ENCODE data around the gene ITGA3.
A peak's percentile ranks its signal among the peaks of the same experiment; 100 is the strongest.

ITGA3 gene

DNA sequence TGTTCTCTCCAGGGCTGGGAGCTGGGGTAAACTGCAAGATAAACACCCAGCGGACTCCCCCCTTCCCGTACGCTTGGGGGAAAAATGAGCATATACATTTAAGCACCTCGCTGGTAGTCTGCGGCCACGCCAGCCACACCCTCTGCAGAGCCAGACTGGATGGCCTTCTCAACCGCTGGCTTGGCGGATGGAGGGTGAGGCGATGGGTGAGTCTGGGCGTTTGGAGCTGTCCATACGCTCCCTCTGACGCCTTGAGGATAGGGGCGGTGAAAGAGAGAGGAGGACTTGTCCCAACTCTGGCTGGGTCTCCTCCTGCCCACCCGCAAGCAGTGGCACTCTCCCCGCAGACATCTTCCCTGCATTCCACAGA is 1.0 kb downstream of the ITGA3 start:
- no peaks in the 10 kb centered on the region for H3K9me3 ChIP-seq (ENCODE audit: control insufficient read depth, low read length)
- H3K79me2 ChIP-seq = no peaks in the 10 kb centered on the region
- no peaks in the 10 kb centered on the region for H3K27me3 ChIP-seq (ENCODE audit: control insufficient read depth, insufficient read depth, low read length)
- peak overlapping the region; percentile 87 for H3K4me2 ChIP-seq (ENCODE audit: low read length)
- H3K36me3 ChIP-seq (ENCODE audit: control insufficient read depth, insufficient read depth, low read length) = no peaks in the 10 kb centered on the region
- H3K27ac ChIP-seq = peak overlapping the region; percentile 95
- peak overlapping the region; percentile 99 for H2AFZ ChIP-seq
- TF ChIP-seq, protein P1, sequence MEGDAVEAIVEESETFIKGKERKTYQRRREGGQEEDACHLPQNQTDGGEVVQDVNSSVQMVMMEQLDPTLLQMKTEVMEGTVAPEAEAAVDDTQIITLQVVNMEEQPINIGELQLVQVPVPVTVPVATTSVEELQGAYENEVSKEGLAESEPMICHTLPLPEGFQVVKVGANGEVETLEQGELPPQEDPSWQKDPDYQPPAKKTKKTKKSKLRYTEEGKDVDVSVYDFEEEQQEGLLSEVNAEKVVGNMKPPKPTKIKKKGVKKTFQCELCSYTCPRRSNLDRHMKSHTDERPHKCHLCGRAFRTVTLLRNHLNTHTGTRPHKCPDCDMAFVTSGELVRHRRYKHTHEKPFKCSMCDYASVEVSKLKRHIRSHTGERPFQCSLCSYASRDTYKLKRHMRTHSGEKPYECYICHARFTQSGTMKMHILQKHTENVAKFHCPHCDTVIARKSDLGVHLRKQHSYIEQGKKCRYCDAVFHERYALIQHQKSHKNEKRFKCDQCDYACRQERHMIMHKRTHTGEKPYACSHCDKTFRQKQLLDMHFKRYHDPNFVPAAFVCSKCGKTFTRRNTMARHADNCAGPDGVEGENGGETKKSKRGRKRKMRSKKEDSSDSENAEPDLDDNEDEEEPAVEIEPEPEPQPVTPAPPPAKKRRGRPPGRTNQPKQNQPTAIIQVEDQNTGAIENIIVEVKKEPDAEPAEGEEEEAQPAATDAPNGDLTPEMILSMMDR (IDR thresholded peaks at IDR 0.05) = no peak
- H3K4me1 ChIP-seq = peaks cover 19% of the 10 kb centered on the region
- H3K9ac ChIP-seq = no peak overlapping the region
- peak overlapping the region; percentile 77 for H3K4me3 ChIP-seq (ENCODE audit: low read depth, low read length)

DNA sequence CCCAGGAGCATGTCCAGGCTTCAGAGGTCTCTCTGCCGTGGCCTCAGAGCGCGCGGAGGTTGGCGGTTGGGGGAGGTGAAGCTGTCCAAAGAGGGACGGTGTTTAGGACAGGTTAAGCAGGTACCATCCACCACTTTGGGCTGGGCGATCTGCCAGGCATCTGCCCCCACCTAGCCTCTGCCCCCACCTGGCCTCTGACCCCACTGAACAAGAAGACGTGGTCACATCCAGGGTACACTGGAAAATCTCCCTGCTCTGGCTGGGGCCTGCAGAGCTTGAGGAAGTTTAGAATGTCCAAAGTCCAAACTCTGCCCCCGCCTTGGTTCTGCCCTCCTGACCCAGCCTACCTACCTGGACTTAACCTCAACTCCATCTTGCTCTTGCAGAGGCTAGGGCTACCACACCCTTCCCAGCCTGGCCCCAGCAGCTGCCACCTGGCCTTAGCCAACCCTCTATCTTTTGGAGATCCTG is 1.6 kb downstream of the ITGA3 start:
- no peaks in the 10 kb centered on the region for H3K27me3 ChIP-seq (ENCODE audit: control insufficient read depth, insufficient read depth, low read length)
- H3K9ac ChIP-seq = no peak overlapping the region
- TF ChIP-seq, protein P1 (IDR thresholded peaks at IDR 0.05) = no peak
- peaks cover 21% of the 10 kb centered on the region for H3K4me1 ChIP-seq
- H3K36me3 ChIP-seq (ENCODE audit: control insufficient read depth, insufficient read depth, low read length) = no peaks in the 10 kb centered on the region
- no peak overlapping the region for H2AFZ ChIP-seq
- no peak overlapping the region for H3K27ac ChIP-seq
- no peaks in the 10 kb centered on the region for H3K9me3 ChIP-seq (ENCODE audit: control insufficient read depth, low read length)
- H3K79me2 ChIP-seq = no peaks in the 10 kb centered on the region
- H3K4me2 ChIP-seq (ENCODE audit: low read length) = peak overlapping the region; percentile 87
- H3K4me3 ChIP-seq (ENCODE audit: low read depth, low read length) = no peak overlapping the region

DNA sequence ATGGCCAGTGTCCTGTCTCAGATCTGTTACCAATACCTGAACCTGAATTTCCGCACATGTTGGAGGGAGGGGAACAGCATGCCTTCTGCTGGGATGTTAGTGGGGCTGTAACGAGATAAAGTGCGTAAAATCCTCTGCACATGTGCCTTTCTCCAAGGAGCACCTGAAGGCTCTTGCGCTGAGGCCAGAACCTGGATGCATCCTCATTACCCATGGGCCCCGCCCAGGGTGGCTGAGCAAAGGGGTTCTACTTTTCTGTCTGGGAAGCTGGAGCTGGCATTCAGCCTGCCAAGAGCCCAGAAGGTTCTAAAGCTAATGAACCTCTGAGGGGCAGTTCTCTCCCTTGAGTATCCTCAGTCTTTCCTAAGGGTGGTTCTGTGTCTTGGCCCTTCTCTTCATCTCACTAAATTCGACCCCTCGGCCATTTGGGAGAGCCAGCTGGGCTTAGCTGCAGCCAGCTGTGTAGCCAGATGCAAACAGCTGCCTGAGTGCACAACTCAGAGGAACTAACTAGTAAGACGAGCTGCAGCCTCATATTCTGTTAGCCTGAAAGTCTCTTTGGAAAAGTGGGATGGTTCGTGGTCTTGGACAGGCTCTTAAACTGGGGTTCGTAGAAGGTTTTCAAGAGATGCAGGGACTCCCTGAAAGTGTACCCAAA is 2.5 kb downstream of the ITGA3 start:
- Histone ChIP-seq H3K79me2 (no peaks in the 10 kb centered on the region), H3K9ac (no peak overlapping the region), H3K27me3 (ENCODE audit: control insufficient read depth, insufficient read depth, low read length) (no peaks in the 10 kb centered on the region), H3K4me3 (ENCODE audit: low read depth, low read length) (no peak overlapping the region), H2AFZ (no peak overlapping the region), H3K4me1 (peaks cover 21% of the 10 kb centered on the region), H3K36me3 (ENCODE audit: control insufficient read depth, insufficient read depth, low read length) (no peaks in the 10 kb centered on the region), H3K9me3 (ENCODE audit: control insufficient read depth, low read length) (no peaks in the 10 kb centered on the region), H3K27ac (no peak overlapping the region), H3K4me2 (ENCODE audit: low read length) (no peak overlapping the region)
- TF ChIP-seq, protein P1 (IDR thresholded peaks at IDR 0.05) = no peak

GRCh38 chr17:50059256-50059655 is 3.3 kb downstream of the ITGA3 start:
- Histone ChIP-seq H3K79me2 (no peaks in the 10 kb centered on the region), H3K9ac (no peak overlapping the region), H3K36me3 (ENCODE audit: control insufficient read depth, insufficient read depth, low read length) (no peaks in the 10 kb centered on the region), H2AFZ (no peak overlapping the region), H3K27me3 (ENCODE audit: control insufficient read depth, insufficient read depth, low read length) (no peaks in the 10 kb centered on the region), H3K9me3 (ENCODE audit: control insufficient read depth, low read length) (no peaks in the 10 kb centered on the region), H3K4me2 (ENCODE audit: low read length) (no peak overlapping the region), H3K4me3 (ENCODE audit: low read depth, low read length) (no peak overlapping the region), H3K4me1 (peaks cover 18% of the 10 kb centered on the region), H3K27ac (no peak overlapping the region)
- TF ChIP-seq, protein P1 (IDR thresholded peaks at IDR 0.05) = no peak

DNA sequence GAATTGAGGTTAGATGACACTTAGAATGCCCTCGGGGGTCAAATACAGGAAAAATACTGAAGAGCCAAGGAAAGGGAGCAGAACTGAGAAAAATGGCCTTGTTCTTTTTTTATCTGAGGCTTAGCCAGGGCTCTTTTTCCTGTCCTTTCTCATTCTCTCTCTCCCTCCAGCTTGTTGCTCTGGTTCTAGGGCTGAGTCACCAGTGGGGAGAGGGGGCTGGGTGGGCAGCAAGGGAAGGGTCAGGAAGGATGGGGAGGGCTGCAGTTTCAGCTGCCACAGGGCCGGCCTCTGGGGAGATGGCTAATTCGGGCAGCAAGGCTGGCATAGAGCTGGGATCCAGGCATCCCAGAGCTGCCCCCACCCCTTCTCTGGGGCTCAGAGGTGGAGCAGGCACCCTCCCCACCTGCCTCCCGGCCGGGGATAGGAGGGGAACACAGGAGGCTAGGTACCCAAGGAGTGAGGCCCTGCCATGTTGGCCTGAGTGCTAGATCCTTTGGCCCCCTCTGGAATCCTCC is 3.9 kb downstream of the ITGA3 start:
- no peak overlapping the region for H2AFZ ChIP-seq
- H3K27me3 ChIP-seq (ENCODE audit: control insufficient read depth, insufficient read depth, low read length) = no peaks in the 10 kb centered on the region
- peaks cover 18% of the 10 kb centered on the region for H3K4me1 ChIP-seq
- no peak overlapping the region for H3K9ac ChIP-seq
- H3K9me3 ChIP-seq (ENCODE audit: control insufficient read depth, low read length) = no peaks in the 10 kb centered on the region
- H3K4me2 ChIP-seq (ENCODE audit: low read length) = no peak overlapping the region
- TF ChIP-seq, protein P1 (IDR thresholded peaks at IDR 0.05) = no peak
- no peaks in the 10 kb centered on the region for H3K36me3 ChIP-seq (ENCODE audit: control insufficient read depth, insufficient read depth, low read length)
- H3K27ac ChIP-seq = no peak overlapping the region
- H3K79me2 ChIP-seq = no peaks in the 10 kb centered on the region
- H3K4me3 ChIP-seq (ENCODE audit: low read depth, low read length) = no peak overlapping the region

Measured in parathyroid adenoma (tissue), 2 donors.